Transverse colon (tissue), 4 donors: Measurements from ENCODE around the gene NUDC. TPM values are rescaled to one million over a fixed set of nuclear protein-coding genes. Genes with fewer than 3 reads are reported as not detected.

Source experiments
- DNase-seq: peaks from one replicate; pipeline ENCODE4 v3.0.0-alpha.2; 2019
- H3K27ac ChIP-seq, 4 donors: fragments of 200-600 bp; sonication (generic); 2 replicates each; pipeline ENCODE4 v1.5.1; 2016 to 2018; ENCODE audit warnings: inconsistent platforms in 4 of 4
- H3K27me3 ChIP-seq: fragments of 200-600 bp; sonication (generic); 2 replicates; pipeline ENCODE4 v1.5.1; 2017; ENCODE audit warnings: inconsistent platforms
- H3K36me3 ChIP-seq, 4 donors: fragments of 200-600 bp; sonication (generic); 2 replicates each; pipeline ENCODE4 v1.5.1; 2017 to 2019; ENCODE audit warnings: inconsistent platforms in 4 of 4
- H3K4me1 ChIP-seq, 4 donors: fragments of 200-600 bp; sonication (generic); 2 replicates each; pipeline ENCODE4 v1.5.1; 2017 to 2020; ENCODE audit warnings: inconsistent platforms in 4 of 4
- H3K4me3 ChIP-seq, 4 donors: fragments of 200-600 bp; sonication (generic); 1 replicate in 1 of 4; 2 replicates in 3 of 4; pipeline versions ENCODE4 v1.5.1 to v1.6.1; 2017 to 2019; ENCODE audit warnings: inconsistent platforms in 4 of 4
- H3K9me3 ChIP-seq, 2 donors: fragments of 200-600 bp; sonication (generic); 2 replicates each; pipeline ENCODE4 v1.5.1; 2017 to 2019; ENCODE audit warnings: inconsistent platforms in 2 of 2
- CTCF ChIP-seq, 5 experiments: fragments of 200-600 bp in 3 of 5; fragments of 450-650 bp in 2 of 5; sonication (generic) in 3 of 5; IDR thresholded peaks; 1 replicate in 2 of 5; 2 replicates in 3 of 5; pipeline ENCODE4 v1.5.1; 2016 to 2017; ENCODE audit warnings: antibody characterized with exemption in 5 of 5, inconsistent platforms in 3 of 5, mild to moderate bottlenecking in 2 of 5, moderate library complexity in 1 of 5
- EP300 ChIP-seq: sonication (generic); formaldehyde crosslinking; IDR thresholded peaks from one replicate; pipeline ENCODE4 v1.6.1; 2017; ENCODE audit warnings: antibody characterized with exemption, low read depth
- POLR2A ChIP-seq: fragments of 450-650 bp; IDR thresholded peaks from one replicate; pipeline ENCODE4 v1.6.1; 2016; ENCODE audit warnings: antibody characterized with exemption, mild to moderate bottlenecking, moderate library complexity
- POLR2AphosphoS5 ChIP-seq, 3 donors: sonication (generic); formaldehyde crosslinking; IDR thresholded peaks; one replicate each; pipeline ENCODE4 v1.6.1; 2016; ENCODE audit warnings: antibody characterized with exemption in 3 of 3
- WGBS, 2 donors: methylation state at CpG; one replicate each; pipeline ENCODE4 v1.1.5; 2018; ENCODE audit warnings: low coverage in 1 of 2; 5-methylcytosine and 5-hydroxymethylcytosine counted together
- in situ Hi-C, 4 donors: fragments of 200-750 bp; cut with MboI; loops; one replicate each; pipeline versions ENCODE4 v1.15.0 to v1.15.1; 2017; ENCODE audit warnings: low sequenced_read_pairs in 3 of 4, low pct_ligation_motif_present in 1 of 4, low pct_unique_long_range_greater_than_20kb in 1 of 4
- intact Hi-C: fragments of 100-400 bp; cut with DNase I; formaldehyde crosslinking; loops from one replicate; pipeline ENCODE4 v1.15.1; 2023; ENCODE audit warnings: low total_unique reads
- total RNA-seq, 4 donors: library from RNA; depleted of rRNA; stranded (reverse); fragments of >200 nt; gene quantifications; one replicate each; pipeline ENCODE4 v1.1.0, GENCODE V29; 2016

Gene NUDC
- total RNA-seq, 4 donors from 2014 or later, result 10.8 to 39.9 (median 27.6) TPM

DNA sequence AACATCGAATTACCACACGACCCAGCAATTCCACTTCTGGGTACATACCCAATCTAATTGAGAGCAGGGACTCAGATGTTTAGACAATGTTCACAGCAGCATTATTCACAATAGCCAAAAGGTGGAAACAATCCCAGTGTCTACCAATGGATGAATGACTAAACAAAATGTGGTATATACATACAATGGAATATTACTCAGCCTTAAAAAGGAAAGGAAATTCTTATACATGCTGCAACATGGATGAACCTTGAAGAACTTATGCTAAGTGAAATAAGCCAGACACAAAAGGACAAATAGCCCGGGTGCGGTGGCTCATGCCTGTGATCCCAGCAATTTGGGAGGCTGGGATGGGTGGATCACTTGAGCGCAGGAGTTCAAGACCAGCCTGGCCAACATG is 31.8 kb downstream of the NUDC start:
- Histone ChIP-seq H3K27me3 (peaks cover 15% of the 10 kb centered on the region), H3K4me3 (no peak overlapping the region), H3K9me3 (no peaks in the 10 kb centered on the region), H3K27ac (no peak overlapping the region), H3K36me3 (no peaks in the 10 kb centered on the region), H3K4me1 (no peaks in the 10 kb centered on the region)
- DNase-seq, result no peak
- TF ChIP-seq CTCF (IDR thresholded peaks at IDR 0.05), result no peak
- TF ChIP-seq POLR2A, result no peak
- TF ChIP-seq POLR2AphosphoS5 (IDR thresholded peaks at IDR 0.05), result no peak
- TF ChIP-seq EP300, result no peak
- 96 to 100% methylated on average over 1 to 5 of the region's 5 CpGs for WGBS, 2 donors
- in situ Hi-C loops (no loop called here), intact Hi-C loops (no loop called here)

GRCh38 chr1:26956321-26956720 is 34.8 kb downstream of the NUDC start:
- in situ Hi-C loops (no loop called here), intact Hi-C loops (no loop called here)
- H3K36me3 ChIP-seq, result no peaks in the 10 kb centered on the region
- peaks cover 44% of the 10 kb centered on the region for H3K27me3 ChIP-seq
- no peak for DNase-seq
- H3K4me1 ChIP-seq, result peaks cover 0 to 19% (median 10%) of the 10 kb centered on the region in 4 donors
- H3K27ac ChIP-seq, result no peak overlapping the region
- no peak for TF ChIP-seq POLR2A
- TF ChIP-seq CTCF (IDR thresholded peaks at IDR 0.05), result no peak
- TF ChIP-seq POLR2AphosphoS5 (IDR thresholded peaks at IDR 0.05), result no peak
- TF ChIP-seq EP300, result no peak
- no peak overlapping the region for H3K4me3 ChIP-seq
- H3K9me3 ChIP-seq, result no peaks in the 10 kb centered on the region
- 86 to 94% methylated on average over 2 to 3 of the region's 3 CpGs for WGBS, 2 donors

GRCh38 chr1:26957306-26957705 is 35.8 kb downstream of the NUDC start:
- 88 to 90% methylated on average over 3 of the region's 3 CpGs for WGBS, 2 donors
- peaks cover 0 to 20% (median 12%) of the 10 kb centered on the region in 4 donors for H3K4me1 ChIP-seq
- no peaks in the 10 kb centered on the region for H3K9me3 ChIP-seq
- intact Hi-C loops, result no loop called here
- DNase-seq, result no peak
- H3K27ac ChIP-seq, result no peak overlapping the region
- TF ChIP-seq CTCF (IDR thresholded peaks at IDR 0.05) (no peak), EP300 (no peak), POLR2A (no peak), POLR2AphosphoS5 (IDR thresholded peaks at IDR 0.05) (no peak)
- H3K27me3 ChIP-seq, result peaks cover 44% of the 10 kb centered on the region
- in situ Hi-C loops, result no loop called here
- no peaks in the 10 kb centered on the region for H3K36me3 ChIP-seq
- H3K4me3 ChIP-seq, result no peak overlapping the region

GRCh38 chr1:26959270-26959669 is 37.7 kb downstream of the NUDC start:
- WGBS, 2 donors, result 18% methylated on average over 13 of the region's 13 CpGs; no CpG with 5 or more reads in 1 of the 2 donors
- DNase-seq, result no peak

More at GRCh38 chr1:26959270-26959669, 37.7 kb downstream of the NUDC start:
- Histone ChIP-seq H3K36me3 (no peaks in the 10 kb centered on the region), H3K27ac (peak overlapping the region; percentile 64 to 83 (median 78)), H3K4me3 (peak overlapping the region; percentile 21 to 71 (median 64)), H3K4me1 (peaks cover 0 to 20% (median 12%) of the 10 kb centered on the region in 4 donors), H3K9me3 (no peaks in the 10 kb centered on the region), H3K27me3 (peaks cover 44% of the 10 kb centered on the region)
- intact Hi-C loops, result no loop called here
- TF ChIP-seq EP300, result no peak
- no peak for TF ChIP-seq POLR2AphosphoS5 (IDR thresholded peaks at IDR 0.05)
- TF ChIP-seq CTCF (IDR thresholded peaks at IDR 0.05), result no peak
- TF ChIP-seq POLR2A, result no peak
- in situ Hi-C loops, result no loop called here
